GM12865 (cell line): Measurements from ENCODE around the gene NFIA.
A peak's percentile ranks its signal among the peaks of the same experiment; 100 is the strongest.

Experiments
- DNase-seq: peaks from one replicate; pipeline ENCODE4 v3.0.0; 2010; ENCODE audit warnings: low read depth
- H3K4me3 ChIP-seq: 2 replicates; pipeline ENCODE4 v1.5.1; 2011; ENCODE audit warnings: mild to moderate bottlenecking, low read depth, low read length, control low read depth
- TF ChIP-seq, protein P1 (sequence below): IDR thresholded peaks from 2 replicates; pipeline ENCODE4 v1.5.1; 2011; ENCODE audit warnings: low read length, control low read depth, low read depth, inconsistent platforms; ENCODE audit not compliant: insufficient read depth; ENCODE audit errors: missing control alignments

The NFIA gene

DNA sequence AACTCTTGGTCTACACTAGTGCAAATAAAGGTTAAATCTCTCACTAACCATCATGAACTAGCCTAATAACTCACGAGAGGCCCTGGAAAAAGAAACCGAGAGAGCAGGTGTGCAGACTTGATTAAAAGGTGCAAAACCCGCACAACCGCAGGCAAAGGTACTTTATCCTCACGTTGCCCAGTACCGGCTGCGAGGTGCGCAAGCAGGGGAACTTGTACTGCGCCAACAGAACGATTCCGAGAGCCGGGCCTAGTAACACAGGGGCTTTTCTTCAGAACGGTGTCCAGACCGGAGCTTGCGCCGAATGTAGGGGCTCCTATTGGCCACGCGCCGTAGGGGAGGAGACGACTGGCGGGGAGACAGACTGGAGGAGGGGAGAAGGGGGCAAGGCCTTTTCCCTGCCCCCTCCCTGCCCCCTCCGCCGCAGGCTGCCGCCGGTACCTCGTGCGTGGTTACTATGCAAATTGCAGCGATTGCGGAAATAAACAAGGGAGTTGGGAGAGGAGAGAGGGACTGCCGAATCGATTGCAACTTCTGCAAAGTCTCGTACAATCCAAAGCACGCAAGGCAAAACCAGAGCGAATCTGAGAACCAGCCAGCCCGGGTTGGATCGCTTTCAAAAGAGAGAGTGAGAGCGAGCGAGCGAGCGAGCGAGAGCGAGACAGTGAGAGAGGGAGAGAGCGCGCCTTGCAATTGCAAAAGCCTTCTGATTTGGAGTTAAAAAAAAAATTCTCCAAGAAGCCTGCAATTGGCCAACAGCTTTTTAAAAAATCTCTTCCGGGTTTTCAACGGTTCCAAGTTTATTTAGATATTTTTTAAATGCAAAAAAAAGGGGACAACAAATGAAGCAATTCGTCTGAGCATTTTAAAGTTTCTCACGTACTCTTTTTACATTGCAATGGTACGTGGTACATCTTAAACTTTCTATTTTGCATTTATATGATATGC is 5.4 kb upstream of the NFIA start:
- peak; percentile 82 for DNase-seq
- H3K4me3 ChIP-seq = peak overlapping the region; percentile 60
- TF ChIP-seq, protein P1, sequence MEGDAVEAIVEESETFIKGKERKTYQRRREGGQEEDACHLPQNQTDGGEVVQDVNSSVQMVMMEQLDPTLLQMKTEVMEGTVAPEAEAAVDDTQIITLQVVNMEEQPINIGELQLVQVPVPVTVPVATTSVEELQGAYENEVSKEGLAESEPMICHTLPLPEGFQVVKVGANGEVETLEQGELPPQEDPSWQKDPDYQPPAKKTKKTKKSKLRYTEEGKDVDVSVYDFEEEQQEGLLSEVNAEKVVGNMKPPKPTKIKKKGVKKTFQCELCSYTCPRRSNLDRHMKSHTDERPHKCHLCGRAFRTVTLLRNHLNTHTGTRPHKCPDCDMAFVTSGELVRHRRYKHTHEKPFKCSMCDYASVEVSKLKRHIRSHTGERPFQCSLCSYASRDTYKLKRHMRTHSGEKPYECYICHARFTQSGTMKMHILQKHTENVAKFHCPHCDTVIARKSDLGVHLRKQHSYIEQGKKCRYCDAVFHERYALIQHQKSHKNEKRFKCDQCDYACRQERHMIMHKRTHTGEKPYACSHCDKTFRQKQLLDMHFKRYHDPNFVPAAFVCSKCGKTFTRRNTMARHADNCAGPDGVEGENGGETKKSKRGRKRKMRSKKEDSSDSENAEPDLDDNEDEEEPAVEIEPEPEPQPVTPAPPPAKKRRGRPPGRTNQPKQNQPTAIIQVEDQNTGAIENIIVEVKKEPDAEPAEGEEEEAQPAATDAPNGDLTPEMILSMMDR = no peak

DNA sequence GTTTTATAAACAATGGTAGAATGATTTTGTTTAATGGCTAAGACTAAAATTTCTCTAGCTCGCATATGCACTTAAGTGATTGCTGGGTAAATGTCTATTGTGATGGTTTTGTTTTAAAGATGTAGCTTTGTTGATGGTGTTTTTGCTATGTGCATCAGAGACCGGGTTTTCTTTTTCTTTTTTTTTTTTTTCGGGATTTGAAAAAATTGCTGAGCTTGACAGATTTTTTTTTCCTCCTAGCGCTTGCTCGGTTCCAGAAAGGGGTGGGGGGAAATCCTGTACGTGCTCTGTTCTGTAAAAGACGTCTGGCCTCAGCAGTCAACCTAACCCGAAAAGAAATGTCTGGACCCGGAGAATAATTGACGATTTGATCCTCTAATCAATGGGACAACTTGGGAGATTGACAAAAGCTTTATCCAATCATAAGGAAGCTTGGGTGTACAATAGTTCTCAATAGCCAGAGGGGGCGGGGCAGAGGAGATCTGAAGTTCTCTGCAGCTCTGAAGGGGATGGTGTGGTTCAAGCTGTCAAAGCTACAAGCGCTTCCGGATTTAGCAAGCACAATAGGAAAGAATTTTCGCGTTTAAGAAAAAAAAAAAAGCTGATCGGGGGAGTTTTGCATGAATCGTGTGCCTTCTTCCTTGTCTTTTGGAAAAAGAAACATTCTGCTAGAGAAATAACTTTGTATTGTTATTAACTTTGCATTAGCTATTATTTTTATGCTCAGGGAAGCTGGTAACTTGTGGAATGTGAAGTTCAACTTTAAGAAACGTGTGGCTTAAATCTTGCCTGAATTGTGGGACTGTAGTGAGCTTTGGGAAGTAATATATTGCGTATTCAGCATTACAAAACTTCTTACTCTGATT is 4.5 kb upstream of the NFIA start:
- DNase-seq = peak; percentile 91
- TF ChIP-seq, protein P1 = no peak
- peak overlapping the region; percentile 60 for H3K4me3 ChIP-seq

DNA sequence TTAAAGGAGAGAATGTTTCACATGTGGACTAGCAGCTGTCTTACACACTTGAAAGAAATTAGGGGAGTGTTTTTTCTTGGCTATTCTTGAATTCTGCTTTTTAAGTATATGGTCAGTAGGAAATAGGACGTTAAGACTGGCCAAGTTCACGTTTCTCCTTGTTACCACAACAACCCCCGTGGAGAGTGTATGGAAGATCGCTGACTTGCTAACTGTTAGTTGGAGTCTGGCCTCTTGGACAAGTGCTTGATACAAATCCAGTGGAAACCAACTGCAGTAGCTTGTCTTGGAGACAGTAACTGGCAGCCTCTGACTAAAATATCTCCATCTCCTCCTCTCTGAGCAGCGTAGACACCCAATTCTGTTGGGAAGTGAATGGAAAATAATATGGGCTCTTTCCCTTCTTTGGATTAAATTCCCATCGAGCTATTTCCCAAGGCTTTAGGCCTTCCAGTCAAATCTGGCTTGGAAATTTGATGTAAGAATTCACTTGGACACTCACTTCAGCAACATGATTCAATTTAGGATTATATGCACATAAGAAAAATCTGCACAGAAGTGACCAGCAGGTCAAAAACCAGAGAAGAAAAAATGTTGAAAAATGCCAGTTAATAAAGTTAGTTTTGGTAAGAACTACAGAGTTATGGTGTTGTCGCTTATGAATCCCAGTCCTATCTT is 3.6 kb upstream of the NFIA start:
- TF ChIP-seq, protein P1 = no peak
- no peak overlapping the region for H3K4me3 ChIP-seq
- DNase-seq = no peak

DNA sequence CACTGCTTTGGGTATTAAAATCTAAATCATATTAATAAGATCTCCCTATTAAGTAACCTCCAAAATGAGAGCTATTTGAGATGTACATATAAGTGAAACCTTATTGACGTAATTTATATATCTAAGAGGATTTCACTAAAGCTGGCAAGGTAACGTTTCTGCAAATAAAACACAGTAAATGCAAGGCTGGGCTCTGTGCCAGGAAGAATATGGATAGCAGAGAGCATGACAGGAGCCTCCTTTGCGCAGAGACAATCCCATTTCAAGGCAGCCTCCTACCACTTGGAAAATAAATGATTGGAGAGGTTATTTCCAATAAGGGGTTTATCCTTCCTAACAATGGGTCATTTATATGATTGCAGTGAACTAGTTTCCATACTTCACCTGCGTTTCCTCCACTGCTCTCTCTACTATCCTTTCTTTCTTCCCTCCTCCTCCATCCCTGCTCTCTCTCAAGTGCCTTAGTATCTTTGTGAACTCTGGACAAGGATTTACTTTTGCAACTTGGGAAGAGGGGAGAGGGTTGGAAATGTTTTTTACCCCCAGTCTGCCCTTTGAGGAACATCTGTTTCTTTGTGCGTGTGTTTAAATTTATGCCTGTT is 3.0 kb upstream of the NFIA start:
- H3K4me3 ChIP-seq = no peak overlapping the region
- DNase-seq = no peak
- TF ChIP-seq, protein P1 = no peak

DNA sequence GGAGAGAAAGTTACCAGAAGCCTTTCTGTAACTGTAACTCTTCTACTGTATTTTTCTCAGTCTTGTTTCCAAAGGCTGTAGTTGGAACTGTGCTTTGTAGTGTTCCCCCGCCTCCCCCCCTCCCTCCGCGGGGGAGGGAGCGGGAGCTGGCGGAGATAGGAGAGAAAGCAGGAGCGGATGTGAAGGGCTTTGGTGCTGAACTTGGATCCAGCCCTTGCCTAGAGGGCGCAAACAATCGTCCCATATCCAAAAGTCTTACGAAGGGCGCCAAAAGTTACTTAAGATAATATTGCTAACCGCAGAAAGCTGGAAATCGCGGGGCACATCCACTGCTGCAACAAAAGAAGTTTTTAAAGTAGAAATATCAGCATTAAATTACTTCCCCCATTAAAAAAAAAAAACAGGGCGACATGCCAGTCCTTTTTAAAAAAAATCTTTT is 2.4 kb upstream of the NFIA start:
- TF ChIP-seq, protein P1 = no peak
- no peak overlapping the region for H3K4me3 ChIP-seq
- DNase-seq = no peak

DNA sequence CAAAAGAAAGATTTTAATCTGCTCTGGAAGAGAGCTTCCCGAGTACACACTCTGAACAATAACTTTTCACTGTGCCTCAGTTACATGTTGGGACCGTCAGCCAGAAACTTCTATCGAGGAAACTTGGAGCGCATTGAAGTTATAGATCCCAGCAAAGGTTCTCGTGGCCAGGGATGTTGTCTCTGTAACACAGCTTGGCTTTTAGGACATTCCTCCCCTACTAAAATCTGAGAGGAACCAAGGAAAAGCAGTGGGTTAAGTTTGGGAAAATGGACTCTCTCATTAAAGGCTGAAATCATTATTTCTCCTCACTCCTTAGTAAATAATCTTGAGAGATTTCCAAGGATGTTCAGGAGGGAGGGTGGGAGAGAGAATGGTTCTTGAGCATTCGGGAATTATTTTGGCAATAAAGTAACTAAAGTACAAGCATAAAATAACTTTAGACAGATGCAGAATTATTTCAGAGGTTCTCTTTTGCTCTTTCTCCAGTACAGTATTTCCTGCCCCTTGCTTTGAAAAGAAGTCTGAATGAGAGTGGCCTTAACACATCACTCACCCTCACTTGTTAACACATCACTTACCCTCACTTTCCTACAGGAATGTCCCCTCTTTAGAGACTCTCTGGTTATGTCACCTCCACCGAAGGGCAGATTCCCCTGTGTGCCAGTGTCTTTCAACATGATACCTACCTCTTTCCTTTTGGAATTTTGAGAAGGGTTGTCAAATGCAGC is 1.8 kb upstream of the NFIA start:
- no peak for DNase-seq
- TF ChIP-seq, protein P1 = no peak
- no peak overlapping the region for H3K4me3 ChIP-seq
